ENCODE results near the gene MLXIP. TPM values are rescaled to one million over a fixed set of nuclear protein-coding genes. Genes with fewer than 3 reads are reported as not detected.
"Not testable (repeated sequence)": the region's sequence is repeated elsewhere in the genome, so short reads cannot be mapped to it uniquely, and the experiment has no call there.

The MLXIP gene
- polyA plus RNA-seq, 3 donors: 30.5 to 40.5 (median 35.0) TPM

DNA sequence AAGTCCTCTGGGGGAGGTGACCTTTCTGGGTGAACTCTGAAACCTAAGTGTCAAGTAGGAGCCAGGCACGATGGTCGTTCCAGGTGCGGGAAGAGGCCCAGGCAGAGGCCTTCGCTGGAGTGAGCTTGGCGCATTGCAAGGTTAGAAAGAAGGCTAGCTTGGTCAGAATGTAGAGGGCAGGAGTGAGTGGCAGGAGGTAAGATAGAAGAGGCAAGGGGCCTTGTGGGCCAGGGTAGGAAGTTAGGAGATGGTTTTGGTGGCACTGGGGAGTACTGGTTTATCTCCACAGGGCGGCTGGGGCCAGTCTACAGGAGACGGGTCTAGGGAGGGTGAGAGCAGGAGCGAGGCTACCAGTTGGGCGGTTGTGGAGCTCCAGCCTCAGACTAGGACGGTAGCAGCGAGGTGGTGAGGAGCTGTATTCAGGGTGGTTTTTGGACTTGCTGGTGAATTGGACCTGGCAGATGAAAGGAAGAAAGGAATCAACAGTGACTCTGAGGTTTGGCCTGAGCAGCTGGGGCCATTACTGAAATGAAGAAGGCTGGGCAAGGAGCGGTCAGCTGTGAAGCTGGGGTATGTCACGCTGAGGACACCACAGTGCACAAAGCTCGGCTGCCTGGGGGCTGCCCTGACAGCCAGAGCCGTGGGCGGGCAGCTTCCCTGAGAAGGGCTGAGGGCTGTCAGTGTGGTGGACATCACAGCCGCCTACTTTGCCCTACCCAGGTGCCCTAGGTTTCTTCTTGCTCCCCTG is 9.0 kb downstream of the MLXIP start:
- DNase-seq (ENCODE audit: extremely low read depth in 1 of 11, low read depth in 9 of 11, low spot score in 4 of 11): no peak

DNA sequence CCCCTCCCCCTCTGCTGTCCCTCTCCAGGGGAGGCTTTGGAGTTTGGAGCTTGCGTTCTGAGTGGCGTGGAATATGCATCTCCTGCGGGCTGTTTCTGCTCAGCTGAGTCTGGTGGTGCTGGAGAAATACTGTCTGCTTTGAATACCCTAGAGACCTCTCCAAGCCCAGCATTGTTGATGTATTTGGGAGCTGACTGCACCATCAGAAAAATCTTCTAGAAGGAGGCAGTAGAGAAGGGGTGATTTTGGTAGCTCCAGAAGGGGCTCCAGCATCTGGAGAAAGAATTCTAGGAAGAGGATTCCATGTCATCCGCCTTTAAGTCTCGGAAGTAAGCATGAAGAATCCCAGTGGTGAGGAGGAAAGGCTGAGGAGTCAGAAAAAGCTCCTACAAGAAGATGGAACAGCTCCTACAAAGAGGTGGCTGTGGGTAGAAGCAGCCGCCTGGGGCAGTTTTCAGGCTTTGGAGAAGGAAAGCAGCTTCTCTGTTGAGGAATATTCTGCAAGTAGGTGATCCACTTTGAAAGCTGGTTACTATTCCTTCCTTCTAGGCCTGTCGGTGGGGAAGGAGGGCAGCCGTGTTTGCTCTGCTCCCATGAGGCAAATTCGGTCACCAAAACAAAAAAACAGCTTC is 9.7 kb downstream of the MLXIP start:
- no peak for DNase-seq (ENCODE audit: extremely low read depth in 1 of 11, low read depth in 9 of 11, low spot score in 4 of 11)

DNA sequence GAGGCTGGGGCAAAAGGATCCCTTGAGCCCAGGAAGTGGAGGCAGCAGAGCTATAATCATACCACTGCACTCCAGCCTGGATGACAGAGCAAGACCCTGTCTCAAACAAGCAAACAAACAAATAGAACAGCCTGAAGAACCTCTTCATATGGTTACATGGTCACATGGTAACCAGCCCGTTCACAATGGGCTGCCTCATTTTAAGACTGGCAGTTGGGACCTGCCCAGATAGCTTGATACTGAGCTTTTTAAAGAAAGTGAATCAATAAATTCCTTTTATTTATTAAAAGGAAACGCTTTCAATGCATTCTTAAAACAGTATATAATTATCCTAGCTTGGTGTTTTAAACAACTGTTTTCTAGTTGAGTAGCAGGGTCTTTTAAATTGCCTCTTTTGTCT is 10.5 kb downstream of the MLXIP start:
- DNase-seq (ENCODE audit: extremely low read depth in 1 of 11, low read depth in 9 of 11, low spot score in 4 of 11): no peak

DNA sequence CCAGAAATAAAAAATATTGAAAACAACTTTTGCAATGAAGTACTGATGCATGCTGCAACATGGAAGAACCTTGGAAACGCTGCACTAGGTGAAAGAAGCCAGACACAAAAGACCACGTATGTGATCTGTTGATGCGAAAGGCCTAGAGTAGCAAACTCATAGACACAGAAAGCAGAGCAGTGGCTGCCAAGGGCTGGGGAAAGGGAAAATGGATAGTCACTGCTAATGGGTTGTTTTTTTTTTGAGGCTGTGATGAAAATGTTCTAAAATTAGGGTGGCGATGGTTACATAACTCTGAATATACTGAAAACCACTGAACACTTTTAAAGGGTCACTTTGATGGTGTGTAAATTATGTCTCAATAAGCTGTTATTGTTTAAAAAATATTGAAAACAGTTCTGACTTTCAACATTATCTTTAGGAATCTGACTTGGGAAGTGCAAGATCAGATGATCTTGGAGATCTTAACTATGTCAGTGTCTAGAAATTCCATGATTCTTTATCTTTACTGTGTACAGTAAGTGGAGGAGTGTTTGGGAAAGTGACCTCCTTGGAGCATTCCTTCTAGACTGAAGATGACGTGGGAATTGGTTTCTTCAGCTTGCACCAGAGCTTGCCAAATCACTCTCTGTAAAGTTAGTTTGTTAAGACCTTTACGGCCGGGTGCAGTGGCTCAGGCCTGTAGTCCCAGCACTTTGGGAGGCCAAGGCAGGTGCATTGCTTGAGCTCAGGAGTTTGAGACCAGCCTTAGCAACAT is 12.4 kb downstream of the MLXIP start:
- no peak for DNase-seq (ENCODE audit: extremely low read depth in 1 of 11, low read depth in 9 of 11, low spot score in 4 of 11)

DNA sequence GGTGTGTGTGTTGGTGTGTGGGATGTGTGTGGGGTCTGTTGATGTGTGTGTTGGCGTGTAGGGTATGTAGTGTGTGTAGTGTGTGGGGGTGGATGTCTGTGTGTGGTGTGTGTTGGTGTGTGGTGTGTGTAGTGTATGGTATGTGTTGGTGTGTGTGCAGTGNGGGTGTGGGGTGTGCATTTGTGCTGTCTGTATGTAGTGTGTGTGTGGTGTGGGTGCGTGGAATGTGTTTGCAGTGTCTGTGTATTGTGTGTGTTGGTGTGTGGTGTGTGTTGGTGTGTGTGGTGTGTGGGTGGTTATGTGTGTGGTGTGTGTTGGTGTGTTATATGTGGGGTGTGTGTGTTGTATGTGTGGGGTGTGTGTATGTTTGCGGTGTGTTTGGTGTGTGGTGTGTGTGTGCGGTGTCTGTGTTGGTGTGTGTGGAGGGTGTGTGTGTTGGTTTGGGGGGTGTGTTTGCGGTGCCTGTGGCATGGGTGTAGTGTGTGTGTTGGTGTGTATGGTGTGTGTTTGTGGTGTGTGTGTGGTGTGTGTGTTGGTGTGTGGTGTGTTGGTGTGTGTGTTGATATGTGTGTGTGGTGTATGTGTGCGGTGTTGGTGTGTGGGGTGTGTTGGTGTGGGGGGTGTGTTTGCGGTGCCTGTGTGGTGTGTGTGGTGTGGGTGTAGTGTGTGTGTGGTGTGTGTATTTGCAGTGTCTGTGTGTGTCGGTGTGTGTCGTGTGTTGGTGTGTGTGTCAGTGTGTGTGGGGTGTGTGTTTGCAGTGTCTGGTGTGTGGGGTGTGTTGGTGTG is 14.7 kb downstream of the MLXIP start:
- no peak for DNase-seq (ENCODE audit: extremely low read depth in 1 of 11, low read depth in 9 of 11, low spot score in 4 of 11)

DNA sequence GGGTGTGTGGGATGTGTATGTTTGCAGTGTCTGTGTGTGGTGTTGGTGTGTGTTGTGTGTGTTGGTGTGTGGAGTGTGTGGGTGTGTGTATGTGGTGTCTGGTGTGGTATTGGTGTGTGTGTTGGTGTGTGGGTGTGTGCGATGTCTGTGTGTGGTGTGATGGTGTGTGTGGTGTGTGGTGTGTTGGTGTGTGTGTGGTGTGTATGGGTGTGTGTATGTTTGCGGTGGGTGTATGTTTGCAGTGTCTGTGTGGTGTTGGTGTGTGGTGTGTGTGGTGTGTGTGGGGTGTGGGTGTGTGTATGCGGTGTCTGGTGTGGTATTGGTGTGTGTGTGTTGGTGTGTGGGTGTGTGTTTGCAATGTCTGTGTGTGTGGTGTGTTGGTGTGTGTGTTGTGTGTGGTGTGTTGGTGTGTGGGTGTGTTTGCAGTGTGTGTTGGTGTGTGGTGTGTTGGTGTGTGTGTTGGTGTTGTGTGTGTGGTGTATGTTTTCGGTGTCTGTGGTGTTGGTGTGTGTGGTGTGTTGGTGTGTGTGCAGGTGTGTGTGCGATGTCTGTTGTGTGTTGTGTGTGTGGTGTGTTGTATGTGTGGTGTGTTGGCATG is 15.7 kb downstream of the MLXIP start:
- no peak for DNase-seq (ENCODE audit: extremely low read depth in 1 of 11, low read depth in 9 of 11, low spot score in 4 of 11)

DNA sequence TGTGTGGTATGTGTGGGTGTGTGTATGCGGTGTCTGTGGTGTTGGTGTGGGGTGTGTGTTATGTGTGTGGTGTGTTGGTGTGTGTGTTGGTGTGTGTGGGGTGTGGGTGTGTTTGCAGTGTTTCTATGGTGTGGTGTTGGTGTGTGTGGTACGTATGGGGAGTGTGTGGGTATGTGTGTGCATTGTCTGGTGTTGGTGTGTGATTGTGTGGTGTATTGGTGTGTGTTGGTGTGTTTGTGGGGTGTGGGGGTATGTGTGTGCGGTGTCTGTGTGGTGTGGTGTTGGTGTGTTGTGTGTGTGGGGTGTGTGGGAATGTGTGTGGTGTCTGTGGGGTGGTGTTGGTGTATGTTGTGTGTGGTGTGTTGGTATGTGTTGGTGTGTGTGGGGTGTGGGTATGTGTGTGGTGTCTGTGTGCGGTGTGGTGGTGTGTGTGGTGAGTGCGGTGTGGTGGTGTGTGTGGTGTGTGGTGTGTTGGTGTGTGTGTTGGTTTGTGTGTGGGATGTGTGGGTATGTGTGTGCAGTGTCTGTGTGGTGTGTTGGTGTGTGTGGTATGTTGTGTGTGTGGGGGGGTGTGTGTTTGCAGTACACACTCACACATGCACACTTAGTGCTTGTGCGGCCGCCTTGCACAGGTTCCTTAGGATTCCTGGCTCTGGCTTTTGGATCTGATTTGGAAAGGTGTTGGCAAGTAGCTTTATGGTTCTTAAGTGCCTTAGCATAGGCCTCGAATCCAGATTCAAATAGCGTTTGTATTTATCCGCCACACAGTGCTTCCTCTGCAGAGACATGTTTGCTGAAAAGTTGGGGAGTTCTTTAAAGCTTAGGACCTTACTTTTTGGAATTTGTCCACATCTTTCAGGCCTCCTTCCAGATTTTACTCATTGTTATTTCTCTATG is 16.4 kb downstream of the MLXIP start:
- no peak for DNase-seq (ENCODE audit: extremely low read depth in 1 of 11, low read depth in 9 of 11, low spot score in 4 of 11)

DNA sequence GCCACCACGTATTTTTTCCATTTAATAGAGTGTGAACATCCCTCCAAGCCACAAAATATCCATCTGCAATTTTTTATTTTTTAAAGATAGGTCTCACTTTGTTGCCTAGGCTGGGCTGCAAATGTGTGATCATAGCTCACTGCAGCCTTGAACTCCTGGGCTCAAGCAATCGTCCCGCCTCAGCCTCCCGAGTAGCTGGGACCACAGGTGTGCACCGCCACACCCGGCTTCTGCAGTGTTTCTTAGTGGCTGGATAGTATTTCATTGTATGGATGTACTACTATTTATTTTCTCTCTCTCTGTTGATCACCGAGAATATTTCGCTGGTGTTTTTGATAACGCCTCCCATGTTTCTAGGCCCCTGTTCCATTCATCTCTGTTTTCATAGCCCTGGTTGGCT is 17.5 kb downstream of the MLXIP start:
- no peak for DNase-seq (ENCODE audit: extremely low read depth in 1 of 11, low read depth in 9 of 11, low spot score in 4 of 11)

DNA sequence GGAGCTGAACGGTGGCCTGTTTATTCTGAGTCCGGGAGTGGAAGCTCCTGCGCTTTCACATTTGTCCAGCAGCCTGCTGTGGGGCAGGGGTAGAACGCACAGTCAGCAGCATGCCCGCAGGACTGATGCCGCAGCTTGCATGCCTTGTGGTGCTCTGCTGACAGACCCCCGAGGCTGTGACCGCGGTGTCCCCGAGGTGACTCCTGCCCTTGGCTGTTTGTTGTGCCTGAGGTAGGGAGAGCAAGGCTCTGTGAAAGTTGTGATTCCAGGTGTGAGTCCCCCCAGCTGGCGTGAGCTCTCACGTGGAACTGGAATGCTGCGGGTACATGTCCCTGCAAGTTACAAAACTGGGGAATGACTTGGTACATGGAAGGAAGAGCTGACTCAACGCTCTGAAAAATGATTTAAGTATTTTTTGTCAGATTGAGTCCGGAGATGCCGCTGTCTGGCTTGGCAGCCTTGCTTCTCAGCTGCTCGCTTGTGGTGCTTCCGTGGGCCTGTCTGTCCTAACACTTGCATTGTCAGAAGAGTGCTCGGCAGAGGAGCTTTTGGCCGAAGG is 18.1 kb downstream of the MLXIP start:
- DNase-seq (ENCODE audit: extremely low read depth in 1 of 11, low read depth in 9 of 11, low spot score in 4 of 11): no peak

DNA sequence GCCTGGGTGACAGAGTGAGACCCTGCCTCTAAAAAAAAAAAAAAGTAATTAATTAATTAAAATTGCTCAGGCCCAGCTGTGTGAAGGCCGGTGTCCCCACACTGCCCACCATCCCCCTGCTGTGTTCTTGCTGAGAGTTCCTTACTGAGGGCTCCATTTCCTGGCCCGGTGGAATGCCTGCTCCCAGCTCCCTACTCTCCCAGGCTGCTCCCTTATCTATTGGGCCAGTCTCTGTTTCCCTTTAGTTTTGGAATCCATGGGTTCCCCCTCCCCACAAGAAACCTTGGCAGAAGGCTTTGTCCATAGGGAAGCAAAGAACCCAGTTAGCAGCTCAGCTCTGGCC is 19.0 kb downstream of the MLXIP start:
- DNase-seq (ENCODE audit: extremely low read depth in 1 of 11, low read depth in 9 of 11, low spot score in 4 of 11): no peak

DNA sequence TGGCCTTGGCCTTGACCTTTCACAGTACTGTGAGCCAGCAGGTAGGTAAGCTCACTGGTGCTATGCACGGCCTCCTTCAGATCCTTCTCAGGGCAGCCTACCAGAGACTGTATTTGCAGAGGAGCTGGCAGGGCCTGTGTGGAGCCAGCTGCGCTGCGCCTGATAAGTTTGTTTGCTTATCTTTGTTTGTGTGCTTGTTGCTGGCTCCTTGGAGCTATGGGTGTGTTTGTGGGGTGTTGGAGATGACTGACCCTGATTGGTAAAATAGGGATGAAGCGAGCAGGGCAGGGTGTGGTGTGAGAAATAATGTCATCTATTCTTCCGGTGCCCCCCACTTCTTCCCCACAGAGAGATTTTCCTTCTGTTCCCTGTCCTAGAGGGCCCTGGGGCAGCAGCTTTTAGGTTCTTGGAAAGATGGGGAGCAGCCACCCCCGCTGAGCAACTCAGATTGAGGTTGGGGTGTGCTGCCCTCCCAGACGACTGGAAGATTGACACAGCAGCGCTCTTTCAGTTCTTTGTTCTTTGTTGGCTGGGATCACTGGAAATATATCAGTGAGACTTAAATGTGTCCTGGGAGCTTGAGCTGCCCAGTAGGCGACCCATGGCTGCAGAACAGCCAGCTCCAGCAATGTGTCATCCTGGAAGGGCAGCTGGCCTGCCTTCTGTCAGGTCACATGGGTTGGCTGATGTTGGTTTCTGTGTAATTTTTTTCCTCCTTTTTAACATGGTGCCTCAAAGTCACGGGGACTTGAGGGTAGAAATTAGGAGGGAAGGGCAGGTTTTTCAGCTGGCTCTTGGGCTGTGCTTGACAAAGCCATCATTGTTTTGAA is 19.6 kb downstream of the MLXIP start:
- no peak for DNase-seq (ENCODE audit: extremely low read depth in 1 of 11, low read depth in 9 of 11, low spot score in 4 of 11)

DNA sequence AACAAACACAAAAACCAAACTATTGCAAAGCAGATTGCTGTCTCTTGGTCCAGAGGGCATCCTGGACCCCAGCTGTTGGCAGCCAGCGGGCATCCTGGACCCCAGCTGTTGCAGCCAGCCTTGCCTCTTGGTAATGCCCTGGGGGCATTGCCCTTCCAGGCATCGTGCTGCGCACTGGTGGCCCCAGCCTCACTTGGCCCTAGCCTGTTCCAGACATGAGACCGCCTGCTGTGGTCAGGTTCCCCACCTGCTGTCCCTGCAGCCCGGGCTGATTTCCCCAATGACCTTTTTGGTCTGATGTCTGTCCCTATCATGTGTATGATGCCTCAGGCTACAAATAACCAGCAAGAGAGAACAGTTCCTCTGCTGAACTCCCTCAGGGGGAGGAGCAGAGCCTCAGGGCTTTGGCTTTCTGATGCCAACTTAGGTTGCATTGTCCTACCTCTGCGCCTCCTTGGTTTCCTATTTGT is 20.8 kb downstream of the MLXIP start:
- no peak for DNase-seq (ENCODE audit: extremely low read depth in 1 of 11, low read depth in 9 of 11, low spot score in 4 of 11)

DNA sequence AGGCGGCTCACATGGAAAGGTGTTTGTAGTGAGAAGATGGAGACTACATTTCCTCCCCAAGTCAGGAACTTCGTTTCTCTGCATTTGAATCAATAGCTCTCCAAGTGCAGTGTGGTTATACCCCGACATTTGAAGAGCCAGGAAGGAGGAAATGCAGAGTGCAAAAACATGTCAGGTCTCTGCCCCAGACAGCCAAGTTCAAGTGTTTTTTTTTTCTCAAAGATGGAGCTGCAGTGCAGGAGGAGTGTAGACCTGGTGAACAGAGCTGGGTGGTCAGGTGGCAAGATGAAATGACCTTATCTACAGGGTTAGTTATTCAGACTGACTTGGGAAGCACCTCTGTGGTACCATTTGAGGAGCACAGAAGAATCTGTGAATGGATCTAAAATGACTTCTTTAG is 21.3 kb downstream of the MLXIP start:
- no peak for DNase-seq (ENCODE audit: extremely low read depth in 1 of 11, low read depth in 9 of 11, low spot score in 4 of 11)

DNA sequence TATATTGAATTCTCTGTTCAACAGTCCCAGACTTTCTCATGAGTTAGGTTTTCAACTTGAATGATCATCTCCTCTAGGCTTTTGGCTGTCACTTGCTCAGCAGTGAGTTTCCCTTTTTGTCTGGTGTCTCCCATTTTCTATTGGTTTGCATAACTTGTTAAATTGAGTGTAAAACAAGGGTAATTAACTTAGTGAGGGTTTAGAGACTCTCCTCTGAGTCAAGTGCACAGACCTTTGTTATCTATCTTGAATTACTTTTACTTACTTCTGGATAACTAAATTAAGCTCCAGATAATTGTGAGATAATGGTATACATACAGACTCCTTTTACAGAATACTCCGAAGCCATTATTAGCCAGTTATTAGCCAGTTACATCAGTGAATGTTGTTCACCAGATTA is 22.0 kb downstream of the MLXIP start:
- DNase-seq (ENCODE audit: extremely low read depth in 1 of 11, low read depth in 9 of 11, low spot score in 4 of 11): no peak

DNA sequence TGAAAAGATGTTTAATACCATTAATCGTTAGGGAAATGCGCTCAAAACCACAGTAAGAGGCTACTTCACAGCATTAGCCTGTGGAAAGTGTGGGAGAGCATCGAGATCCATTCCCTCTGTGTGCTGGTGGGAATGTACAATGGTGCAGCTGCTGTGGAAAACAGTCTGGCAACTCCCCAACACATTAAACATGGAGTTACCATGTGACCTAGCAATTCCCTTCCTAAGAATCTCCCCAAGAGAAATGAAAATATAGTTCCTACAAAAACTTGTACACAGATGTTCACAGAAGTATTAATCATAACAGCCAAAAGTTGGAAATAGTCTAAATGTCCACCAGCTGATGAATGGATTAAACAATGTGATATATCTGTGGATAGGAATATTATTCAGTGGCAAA is 23.8 kb downstream of the MLXIP start:
- DNase-seq (ENCODE audit: extremely low read depth in 1 of 11, low read depth in 9 of 11, low spot score in 4 of 11): no peak

DNA sequence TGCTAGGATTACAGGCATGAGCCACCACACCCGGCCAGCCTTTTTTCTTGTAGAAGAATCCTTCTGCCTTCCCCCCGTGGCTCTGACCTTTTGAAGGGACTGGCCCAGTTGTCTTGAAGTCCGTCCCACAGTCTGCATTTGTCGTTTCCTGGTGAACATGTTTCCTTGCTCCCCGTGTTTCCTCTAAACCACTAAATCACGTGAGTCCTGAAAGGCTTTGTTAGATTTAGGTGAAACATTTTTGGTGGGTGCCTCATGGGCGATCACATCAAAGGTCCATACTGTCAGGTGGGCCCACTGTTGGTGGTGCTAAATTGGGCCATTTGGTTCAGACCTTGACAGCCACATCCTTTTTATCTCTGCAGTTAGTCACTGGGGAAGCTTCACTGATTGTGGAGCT is 26.3 kb downstream of the MLXIP start:
- no peak for DNase-seq (ENCODE audit: extremely low read depth in 1 of 11, low read depth in 9 of 11, low spot score in 4 of 11)

DNA sequence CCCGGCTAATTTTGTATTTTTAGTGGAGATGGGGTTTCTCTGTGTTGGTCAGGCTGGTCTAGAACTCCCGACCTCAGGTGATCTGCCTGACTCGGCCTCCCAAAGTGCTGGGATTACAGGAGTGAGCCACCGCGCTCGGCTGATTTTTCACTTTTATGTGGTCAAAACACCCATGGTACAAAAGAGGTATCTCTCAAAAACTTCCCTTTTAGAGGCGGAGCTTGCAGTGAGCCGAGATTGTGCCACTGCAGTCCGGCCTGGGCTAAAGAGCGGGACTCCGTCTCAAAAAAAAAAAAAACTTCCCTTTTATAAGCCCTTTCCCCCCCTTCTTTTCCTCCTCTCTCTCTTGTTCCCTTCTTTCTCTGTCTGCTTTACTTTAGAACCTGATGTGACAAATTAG is 26.9 kb downstream of the MLXIP start:
- not testable (repeated sequence) for DNase-seq (ENCODE audit: extremely low read depth in 1 of 11, low read depth in 9 of 11, low spot score in 4 of 11)
